Right lobe of liver (tissue), 4 donors: ENCODE results near the gene TRAPPC4.

Experiments used
- POLR2A ChIP-seq: fragments of 450-650 bp; IDR thresholded peaks from one replicate; pipeline ENCODE4 v1.6.1; 2017; ENCODE audit warnings: antibody characterized with exemption, mild to moderate bottlenecking
- TF ChIP-seq, protein P1 (sequence below), 4 donors: fragments of 200-600 bp in 3 of 4; fragments of 450-650 bp in 1 of 4; IDR thresholded peaks; one replicate each; pipeline versions ENCODE4 v1.5.1 to v1.8.0; 2016 to 2022; ENCODE audit warnings: antibody characterized with exemption in 4 of 4, mild to moderate bottlenecking in 2 of 4
- donor health status: DM: no; HTN: no; CAD: no.
- donor health status: DM: no; HTN: no; CAD: no.
- donor health status: DM: no; HTN: yes; CAD: no.

DNA sequence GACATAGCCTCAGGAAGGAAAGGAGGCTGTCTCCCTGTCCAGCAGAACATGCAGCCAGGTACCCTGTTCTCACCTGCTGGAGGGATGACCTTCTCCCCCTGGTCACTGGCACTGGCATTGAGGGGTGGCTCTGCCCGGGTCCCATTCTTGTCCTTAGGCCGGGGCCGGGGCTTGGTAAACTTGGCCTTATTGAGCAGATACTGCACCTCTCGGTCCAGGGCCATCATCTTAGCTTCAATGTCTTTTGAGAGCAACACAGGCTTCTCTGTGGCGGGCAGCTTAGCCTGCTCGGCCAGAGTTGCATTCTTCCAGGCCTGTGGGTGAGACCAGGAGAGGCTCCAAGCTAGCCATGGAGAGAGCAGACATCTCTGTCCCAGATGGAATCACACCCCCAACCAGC lies 27.9 kb downstream of the TRAPPC4 start:
- TF ChIP-seq, protein P1, sequence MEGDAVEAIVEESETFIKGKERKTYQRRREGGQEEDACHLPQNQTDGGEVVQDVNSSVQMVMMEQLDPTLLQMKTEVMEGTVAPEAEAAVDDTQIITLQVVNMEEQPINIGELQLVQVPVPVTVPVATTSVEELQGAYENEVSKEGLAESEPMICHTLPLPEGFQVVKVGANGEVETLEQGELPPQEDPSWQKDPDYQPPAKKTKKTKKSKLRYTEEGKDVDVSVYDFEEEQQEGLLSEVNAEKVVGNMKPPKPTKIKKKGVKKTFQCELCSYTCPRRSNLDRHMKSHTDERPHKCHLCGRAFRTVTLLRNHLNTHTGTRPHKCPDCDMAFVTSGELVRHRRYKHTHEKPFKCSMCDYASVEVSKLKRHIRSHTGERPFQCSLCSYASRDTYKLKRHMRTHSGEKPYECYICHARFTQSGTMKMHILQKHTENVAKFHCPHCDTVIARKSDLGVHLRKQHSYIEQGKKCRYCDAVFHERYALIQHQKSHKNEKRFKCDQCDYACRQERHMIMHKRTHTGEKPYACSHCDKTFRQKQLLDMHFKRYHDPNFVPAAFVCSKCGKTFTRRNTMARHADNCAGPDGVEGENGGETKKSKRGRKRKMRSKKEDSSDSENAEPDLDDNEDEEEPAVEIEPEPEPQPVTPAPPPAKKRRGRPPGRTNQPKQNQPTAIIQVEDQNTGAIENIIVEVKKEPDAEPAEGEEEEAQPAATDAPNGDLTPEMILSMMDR (IDR thresholded peaks at IDR 0.05) = no peak
- TF ChIP-seq POLR2A = no peak
